H1 (cell line): Measurements from ENCODE around the gene PRSS21.

Experiments used
- CEBPB ChIP-seq: IDR thresholded peaks from 2 replicates; pipeline ENCODE4 v1.6.1; 2012; ENCODE audit warnings: low read depth, low read length
- EGR1 ChIP-seq: IDR thresholded peaks from 2 replicates; pipeline ENCODE4 v1.6.1; 2011; ENCODE audit warnings: low read depth, low read length, borderline replicate concordance
- TAF1 ChIP-seq: IDR thresholded peaks from 2 replicates; pipeline ENCODE4 v1.6.1; 2011; ENCODE audit warnings: mild to moderate bottlenecking, low read depth, low read length
- ZNF274 ChIP-seq: IDR thresholded peaks from 2 replicates; pipeline ENCODE4 v1.7.0; 2012; ENCODE audit warnings: low read length, borderline replicate concordance; ENCODE audit errors: extremely low read depth

DNA sequence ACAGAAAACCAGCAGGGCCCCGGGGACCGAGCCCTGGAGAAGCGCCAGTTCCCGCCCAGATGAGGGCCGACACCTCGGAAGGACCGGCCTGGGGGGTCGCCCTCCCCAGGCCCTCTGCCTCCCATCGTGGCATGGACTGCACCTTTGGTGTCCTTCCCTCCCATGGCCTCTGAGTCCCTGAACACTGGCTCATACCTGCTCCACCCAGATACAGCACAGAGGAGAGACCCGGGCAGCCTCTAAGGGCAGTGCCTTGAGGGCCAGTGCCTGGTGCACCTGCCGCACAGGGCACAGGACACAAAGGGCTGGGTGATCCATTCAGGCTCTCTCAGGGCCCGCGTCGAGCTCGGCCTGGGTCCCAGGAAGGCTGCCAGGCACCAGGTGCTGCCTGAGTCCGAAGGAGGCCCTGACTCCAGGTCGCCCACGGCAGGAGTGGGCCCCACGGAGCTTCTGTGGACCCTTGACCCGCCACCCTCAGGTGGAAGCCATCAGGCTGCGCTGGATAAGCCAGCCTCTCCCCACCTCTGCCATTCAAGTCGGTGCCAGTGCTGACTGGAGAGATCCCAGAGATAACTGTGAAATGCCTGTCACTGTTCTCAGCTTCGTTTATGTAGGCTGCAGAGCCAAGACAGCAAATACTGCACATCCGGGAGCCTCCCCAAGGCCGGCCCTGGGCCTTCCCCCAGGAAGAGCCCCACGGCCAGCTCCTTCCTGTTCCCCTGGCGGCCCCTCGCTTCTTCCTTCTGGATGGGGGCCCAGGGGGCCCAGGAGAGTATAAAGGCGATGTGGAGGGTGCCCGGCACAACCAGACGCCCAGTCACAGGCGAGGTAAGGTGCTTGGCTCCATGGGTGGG, 12.7 kb downstream of the PRSS21 start, which contains the start of gene ZG16B:
- no peak for TF ChIP-seq EGR1
- TF ChIP-seq ZNF274: no peak
- TF ChIP-seq CEBPB: no peak
- TF ChIP-seq TAF1: no peak
